GM21576 (cell line): ENCODE measurements around the gene SERPINB11.
A peak's percentile ranks its signal among the peaks of the same experiment; 100 is the strongest.
"Not testable (repeated sequence)": the region's sequence is repeated elsewhere in the genome, so short reads cannot be mapped to it uniquely, and the experiment has no call there.

Experiments
- ATAC-seq: cut with Tn5 transposase; IDR thresholded peaks from one replicate; pipeline ENCODE4 v1.9.1; 2021; ENCODE audit warnings: mild to moderate bottlenecking, moderate library complexity; ENCODE audit not compliant: unreplicated experiment

Gene SERPINB11

GRCh38 chr18:63702660-63703059, at the start of gene SERPINB11:
TSS of gene SERPINB11 (plus strand) at chr18:63702960. CDS start at chr18:63710194, 7,234 bp downstream.
- ATAC-seq: no peak

- not testable (repeated sequence) for ATAC-seq
Observed at GRCh38 chr18:63658920-63659319, 43.8 kb upstream of the SERPINB11 start.

GRCh38 chr18:63661750-63662149, 41.0 kb upstream of the SERPINB11 start, which contains the start of gene SERPINB3:
TSS of gene SERPINB3 (minus strand) at chr18:63661893. CDS start at chr18:63661216, 677 bp downstream.
- not testable (repeated sequence) for ATAC-seq

- no peak for ATAC-seq
Observed at GRCh38 chr18:63664571-63664970, 38.2 kb upstream of the SERPINB11 start.

- ATAC-seq: peak; percentile 95
Observed at GRCh38 chr18:63676526-63677323, 26.0 kb upstream of the SERPINB11 start.

- ATAC-seq: no peak
Observed at GRCh38 chr18:63677500-63678225, 25.1 kb upstream of the SERPINB11 start.

- no peak for ATAC-seq
Observed at GRCh38 chr18:63679820-63680606, 22.7 kb upstream of the SERPINB11 start.

- ATAC-seq: no peak
Observed at GRCh38 chr18:63681449-63682340, 21.1 kb upstream of the SERPINB11 start.

- ATAC-seq: no peak
Observed at GRCh38 chr18:63683152-63683551, 19.6 kb upstream of the SERPINB11 start.

- no peak for ATAC-seq
Observed at GRCh38 chr18:63683890-63684289, 18.9 kb upstream of the SERPINB11 start.

GRCh38 chr18:63684718-63685117, 18.0 kb upstream of the SERPINB11 start:
- ATAC-seq: no peak

GRCh38 chr18:63686871-63687270, 15.9 kb upstream of the SERPINB11 start:
- no peak for ATAC-seq

- no peak for ATAC-seq
Observed at GRCh38 chr18:63689064-63689463, 13.7 kb upstream of the SERPINB11 start.

- ATAC-seq: no peak
Observed at GRCh38 chr18:63697097-63697660, 5.6 kb upstream of the SERPINB11 start.

- ATAC-seq: no peak
Observed at GRCh38 chr18:63700501-63700900, 2.3 kb upstream of the SERPINB11 start.

GRCh38 chr18:63701952-63702351, 808 bp upstream of the SERPINB11 start:
- ATAC-seq: no peak

GRCh38 chr18:63705401-63705800, 2.6 kb downstream of the SERPINB11 start:
- no peak for ATAC-seq

GRCh38 chr18:63707816-63708215, 5.1 kb downstream of the SERPINB11 start:
- ATAC-seq: no peak

GRCh38 chr18:63708650-63709049, 5.9 kb downstream of the SERPINB11 start:
- ATAC-seq: no peak
